Heart right ventricle (tissue), 16 donors: ENCODE data around the gene KIRREL1. TPM values are rescaled to one million over a fixed set of nuclear protein-coding genes. Genes with fewer than 3 reads are reported as not detected.

Experiments used
- ATAC-seq, 8 donors: fragments of 200-7000 bp; cut with Tn5 transposase; one replicate each; pipeline ENCODE4 v1.9.1; 2020; ENCODE audit warnings: mild to moderate bottlenecking in 8 of 8, moderate library complexity in 8 of 8, moderate number of reproducible peaks in 1 of 8
- DNase-seq, 2 donors: peaks; one replicate each; pipeline ENCODE4 v3.0.0-alpha.2; 2020
- H3K27ac ChIP-seq, 10 donors: fragments of 200-600 bp; sonication (generic) in 2 of 10; one replicate each; pipeline versions ENCODE4 v1.5.0 to v1.8.0; 2020 to 2022; ENCODE audit warnings: mild to moderate bottlenecking in 3 of 10
- H3K27me3 ChIP-seq, 7 donors: fragments of 200-600 bp; one replicate each; pipeline ENCODE4 v1.8.0; 2021 to 2022; ENCODE audit warnings: mild to moderate bottlenecking in 2 of 7
- H3K36me3 ChIP-seq, 9 donors: fragments of 200-600 bp; sonication (generic) in 1 of 9; one replicate each; pipeline versions ENCODE4 v1.5.0 to v1.8.0; 2020 to 2022; ENCODE audit warnings: mild to moderate bottlenecking in 2 of 9
- H3K4me1 ChIP-seq, 9 donors: fragments of 200-600 bp; sonication (generic) in 1 of 9; one replicate each; pipeline versions ENCODE4 v1.5.0 to v1.8.0; 2020 to 2022; ENCODE audit warnings: mild to moderate bottlenecking in 4 of 9
- H3K4me3 ChIP-seq, 10 donors: fragments of 200-600 bp; sonication (generic) in 2 of 10; one replicate each; pipeline versions ENCODE4 v1.5.0 to v1.8.0; 2020 to 2022; ENCODE audit warnings: mild to moderate bottlenecking in 7 of 10, moderate library complexity in 2 of 10
- H3K9me3 ChIP-seq, 11 donors: fragments of 200-600 bp in 10 of 11; sonication (generic) in 2 of 11; one replicate each; pipeline versions ENCODE4 v1.5.0 to v1.8.0; 2013 to 2022; ENCODE audit warnings: mild to moderate bottlenecking in 2 of 11, control low read depth in 1 of 11, moderate library complexity in 1 of 11
- CTCF ChIP-seq, 9 donors: fragments of 200-600 bp; sonication (generic) in 2 of 9; IDR thresholded peaks; one replicate each; pipeline versions ENCODE4 v1.5.0 to v1.8.0; 2021 to 2022; ENCODE audit warnings: antibody characterized with exemption in 9 of 9, mild to moderate bottlenecking in 5 of 9, moderate library complexity in 1 of 9
- WGBS, 2 donors: extraction: QIAGEN DNeasy Blood & Tissue Kit; methylation state at CpG; one replicate each; pipeline ENCODE4 v1.1.7; 2013; ENCODE audit warnings: inconsistent platforms in 1 of 2; 5-methylcytosine and 5-hydroxymethylcytosine counted together
- intact Hi-C, 10 donors: fragments of 100-400 bp; cut with DNase I; formaldehyde crosslinking; loops; one replicate each; pipeline versions ENCODE4 v1.11.1 to v1.14.2; 2022
- polyA plus RNA-seq, 2 donors: library from polyadenylated mRNA; stranded (reverse); fragments of 200-250 nt; gene quantifications; one replicate each; pipeline ENCODE4 v1.2.3, GENCODE V29; 2013
- total RNA-seq, 10 donors: library from RNA; stranded (reverse); fragmentation: NEBNext Ultra II Directional in 3 of 10; extraction: Animal tissue kit (Norgen Biotek cat#: 25700) in 3 of 10; gene quantifications; one replicate each; pipeline versions ENCODE4 v1.2.1 to v1.2.4, GENCODE V29; 2021 to 2023
- donor health status: Arrhythmogenic right ventricular cardiomyopathy.
- donor health status: ischemic (EF 13 %, LVEDD 7.1; RV severe dilation, severe dysfunction).
- donor health status: healthy with polysubstance abuse.
- donor health status: DM: no; HTN: yes; CAD: no.
- donor health status: DM: no; HTN: no; CAD: no.
- donor health status: ischemic (EF 25% LVEDD 6.9; RV normal size, moderate dysfunction).
- donor health status: ischemic (EF 25% LVEDD 5.7; RV mildly dilated, moderate dysfunction).
- donor health status: healthy.
- donor health status: DM: yes; HTN: yes; CAD: no.
- donor health status: Ischemic cardiomyopathy.
- donor health status: ischemic (EF 35%, LVEDD 5.7; RV mildly dilated, moderate dysfunction).
- donor health status: nonischemic (EF 11% LVEDD 7.7; RV severe dilation, severe dysfunction).
- donor health status: DM: yes; HTN: yes; CAD: no.
- donor health status: PGD.
- donor health status: ischemic (EF 29% LVEDD 5.4; RV normal size, mild dysfunction).
- donor health status: nonischemic (EF 23%, LVEDD 6.1; RV moderate dilation, normal function).

Gene KIRREL1
- total and polyA plus RNA-seq, 12 donors, result 4.1 to 14.7 (median 7.4) TPM

DNA sequence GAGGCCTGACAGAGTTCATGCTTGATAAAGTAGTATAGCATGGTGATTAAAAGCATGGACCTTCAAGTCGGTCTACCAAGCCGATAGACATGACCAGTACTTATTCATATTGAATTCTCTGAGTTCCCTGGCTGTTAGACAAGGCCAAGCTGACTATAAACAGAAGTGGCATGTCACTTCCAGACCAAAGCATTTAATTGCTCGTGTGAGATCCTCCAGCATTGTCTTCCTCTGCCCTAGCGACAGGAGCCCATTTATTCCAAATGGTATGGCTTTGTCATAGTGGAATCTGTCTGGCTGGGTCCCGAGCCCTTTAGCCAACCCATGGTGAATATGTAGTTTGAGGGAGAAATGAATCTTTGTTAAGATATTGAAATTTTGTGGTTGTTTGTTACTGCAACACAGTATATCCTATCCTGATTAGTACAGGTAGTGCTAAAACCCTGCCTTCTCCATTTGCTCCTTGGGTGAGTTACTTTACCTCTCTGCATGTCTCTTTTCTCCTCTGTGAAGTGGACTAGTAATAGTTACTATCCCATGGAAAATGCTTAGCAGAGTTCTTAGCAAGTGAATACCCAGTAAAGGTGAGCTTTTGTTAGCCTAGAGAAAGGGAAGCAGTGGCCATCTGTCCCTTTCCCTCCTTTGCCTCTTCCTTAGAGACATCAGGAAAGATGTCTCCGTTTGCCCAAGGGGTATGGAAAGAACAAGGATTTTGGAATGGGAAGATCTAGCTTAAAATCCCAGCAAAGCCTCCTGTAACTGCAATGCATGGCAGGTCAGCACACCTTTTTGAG is 109.6 kb downstream of the KIRREL1 start:
- intact Hi-C loops, result no loop called here
- Histone ChIP-seq H3K36me3 (no peaks in the 10 kb centered on the region), H3K27me3 (peaks cover 0 to 30% (median 4%) of the 10 kb centered on the region in 7 donors), H3K9me3 (no peaks in the 10 kb centered on the region), H3K4me3 (no peak overlapping the region), H3K4me1 (peaks cover 0 to 19% (median 12%) of the 10 kb centered on the region in 9 donors), H3K27ac (no peak overlapping the region)
- no peak for TF ChIP-seq CTCF (IDR thresholded peaks at IDR 0.05)
- ATAC-seq (no peak), DNase-seq (no peak)
- 73 to 76% methylated on average over 6 of the region's 6 CpGs for WGBS, 2 donors

- no peaks in the 10 kb centered on the region for H3K9me3 ChIP-seq
- peaks cover 0 to 32% (median 4%) of the 10 kb centered on the region in 7 donors for H3K27me3 ChIP-seq
- ATAC-seq, result no peak
- TF ChIP-seq CTCF (IDR thresholded peaks at IDR 0.05), result no peak
- no peak overlapping the region for H3K27ac ChIP-seq
- no peak overlapping the region for H3K4me3 ChIP-seq
- peaks cover 0 to 19% (median 12%) of the 10 kb centered on the region in 9 donors for H3K4me1 ChIP-seq
- no peaks in the 10 kb centered on the region for H3K36me3 ChIP-seq
- no peak for DNase-seq
- intact Hi-C loops, result no loop called here
- 46 to 49% methylated on average over 5 of the region's 5 CpGs for WGBS, 2 donors
Observed at GRCh38 chr1:158103861-158104522, 110.5 kb downstream of the KIRREL1 start.

DNA sequence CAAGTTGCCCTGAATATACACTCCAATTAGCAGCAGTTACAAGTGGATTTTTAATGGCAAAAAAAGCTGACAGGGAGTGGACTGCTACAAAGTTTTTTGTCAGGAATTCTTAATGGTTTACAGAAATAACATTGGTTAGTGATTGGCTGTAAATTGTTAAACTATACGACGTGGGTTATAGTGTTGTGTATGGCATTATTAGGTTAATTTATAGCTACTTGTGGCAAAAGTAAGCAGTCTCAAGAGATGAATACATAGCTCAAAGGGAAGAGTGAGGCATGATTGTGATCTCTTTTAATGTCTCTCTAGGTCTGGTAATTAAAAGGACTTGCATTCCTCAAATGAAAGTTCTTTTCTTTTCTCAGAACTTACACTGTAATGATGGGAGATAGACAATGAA is 111.4 kb downstream of the KIRREL1 start:
- no peaks in the 10 kb centered on the region for H3K36me3 ChIP-seq
- ATAC-seq, result no peak
- no peak overlapping the region for H3K4me3 ChIP-seq
- H3K4me1 ChIP-seq, result peaks cover 0 to 15% (median 12%) of the 10 kb centered on the region in 9 donors
- no peak for DNase-seq
- 73 to 77% methylated on average over 2 of the region's 2 CpGs for WGBS, 2 donors
- peaks cover 0 to 32% (median 4%) of the 10 kb centered on the region in 7 donors for H3K27me3 ChIP-seq
- TF ChIP-seq CTCF (IDR thresholded peaks at IDR 0.05), result no peak
- H3K9me3 ChIP-seq, result no peaks in the 10 kb centered on the region
- H3K27ac ChIP-seq, result no peak overlapping the region
- intact Hi-C loops, result no loop called here

- 76 to 77% methylated on average over 9 of the region's 9 CpGs for WGBS, 2 donors
- Histone ChIP-seq H3K9me3 (no peaks in the 10 kb centered on the region), H3K4me3 (no peak overlapping the region), H3K27me3 (peaks cover 0 to 32% (median 4%) of the 10 kb centered on the region in 7 donors), H3K27ac (no peak overlapping the region), H3K36me3 (no peaks in the 10 kb centered on the region), H3K4me1 (peaks cover 0 to 13% (median 7%) of the 10 kb centered on the region in 9 donors)
- intact Hi-C loops, result no loop called here
- ATAC-seq, result no peak
- no peak for DNase-seq
- TF ChIP-seq CTCF (IDR thresholded peaks at IDR 0.05), result no peak
Observed at GRCh38 chr1:158105352-158106095, 112.1 kb downstream of the KIRREL1 start.
